Bronchial epithelial cell (primary cell): ENCODE results near the gene CELSR2. TPM values are rescaled to one million over a fixed set of nuclear protein-coding genes. Genes with fewer than 3 reads are reported as not detected.

Experiments
- DNase-seq: peaks from one replicate; pipeline ENCODE4 v3.0.0-alpha.2; 2010; ENCODE audit warnings: low read depth
- FAIRE-seq: peaks from 2 replicates; lab custom pipeline; 2011; peaks lifted over from hg19 to GRCh38; lab: Jason Lieb, UNC
- H3K27me3 ChIP-seq: 2 replicates; pipeline ENCODE4 v1.5.1; 2011; ENCODE audit warnings: low read length; ENCODE audit not compliant: control insufficient read depth, insufficient read depth
- H3K36me3 ChIP-seq: 2 replicates; pipeline ENCODE4 v1.5.1; 2011; ENCODE audit warnings: low read length; ENCODE audit not compliant: control insufficient read depth, insufficient read depth
- H3K4me3 ChIP-seq: 2 replicates; pipeline ENCODE4 v1.5.1; 2011; ENCODE audit warnings: mild to moderate bottlenecking, low read depth, low read length, control low read depth
- total RNA-seq: library from RNA; depleted of rRNA; stranded (reverse); fragments of >200 nt; gene quantifications from 2 replicates; pipeline ENCODE4 v1.2.1, GENCODE V29; 2014
- TF ChIP-seq, protein P1 (sequence below): IDR thresholded peaks from 2 replicates; pipeline ENCODE4 v1.5.1; 2011; ENCODE audit warnings: mild to moderate bottlenecking, moderate library complexity, low read length, control low read depth, inconsistent platforms; ENCODE audit not compliant: insufficient read depth, severe bottlenecking

CELSR2 gene, protein sequence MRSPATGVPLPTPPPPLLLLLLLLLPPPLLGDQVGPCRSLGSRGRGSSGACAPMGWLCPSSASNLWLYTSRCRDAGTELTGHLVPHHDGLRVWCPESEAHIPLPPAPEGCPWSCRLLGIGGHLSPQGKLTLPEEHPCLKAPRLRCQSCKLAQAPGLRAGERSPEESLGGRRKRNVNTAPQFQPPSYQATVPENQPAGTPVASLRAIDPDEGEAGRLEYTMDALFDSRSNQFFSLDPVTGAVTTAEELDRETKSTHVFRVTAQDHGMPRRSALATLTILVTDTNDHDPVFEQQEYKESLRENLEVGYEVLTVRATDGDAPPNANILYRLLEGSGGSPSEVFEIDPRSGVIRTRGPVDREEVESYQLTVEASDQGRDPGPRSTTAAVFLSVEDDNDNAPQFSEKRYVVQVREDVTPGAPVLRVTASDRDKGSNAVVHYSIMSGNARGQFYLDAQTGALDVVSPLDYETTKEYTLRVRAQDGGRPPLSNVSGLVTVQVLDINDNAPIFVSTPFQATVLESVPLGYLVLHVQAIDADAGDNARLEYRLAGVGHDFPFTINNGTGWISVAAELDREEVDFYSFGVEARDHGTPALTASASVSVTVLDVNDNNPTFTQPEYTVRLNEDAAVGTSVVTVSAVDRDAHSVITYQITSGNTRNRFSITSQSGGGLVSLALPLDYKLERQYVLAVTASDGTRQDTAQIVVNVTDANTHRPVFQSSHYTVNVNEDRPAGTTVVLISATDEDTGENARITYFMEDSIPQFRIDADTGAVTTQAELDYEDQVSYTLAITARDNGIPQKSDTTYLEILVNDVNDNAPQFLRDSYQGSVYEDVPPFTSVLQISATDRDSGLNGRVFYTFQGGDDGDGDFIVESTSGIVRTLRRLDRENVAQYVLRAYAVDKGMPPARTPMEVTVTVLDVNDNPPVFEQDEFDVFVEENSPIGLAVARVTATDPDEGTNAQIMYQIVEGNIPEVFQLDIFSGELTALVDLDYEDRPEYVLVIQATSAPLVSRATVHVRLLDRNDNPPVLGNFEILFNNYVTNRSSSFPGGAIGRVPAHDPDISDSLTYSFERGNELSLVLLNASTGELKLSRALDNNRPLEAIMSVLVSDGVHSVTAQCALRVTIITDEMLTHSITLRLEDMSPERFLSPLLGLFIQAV (N-terminal part only)
- 9.2 and 30.6 TPM in 2 replicates for total RNA-seq

DNA sequence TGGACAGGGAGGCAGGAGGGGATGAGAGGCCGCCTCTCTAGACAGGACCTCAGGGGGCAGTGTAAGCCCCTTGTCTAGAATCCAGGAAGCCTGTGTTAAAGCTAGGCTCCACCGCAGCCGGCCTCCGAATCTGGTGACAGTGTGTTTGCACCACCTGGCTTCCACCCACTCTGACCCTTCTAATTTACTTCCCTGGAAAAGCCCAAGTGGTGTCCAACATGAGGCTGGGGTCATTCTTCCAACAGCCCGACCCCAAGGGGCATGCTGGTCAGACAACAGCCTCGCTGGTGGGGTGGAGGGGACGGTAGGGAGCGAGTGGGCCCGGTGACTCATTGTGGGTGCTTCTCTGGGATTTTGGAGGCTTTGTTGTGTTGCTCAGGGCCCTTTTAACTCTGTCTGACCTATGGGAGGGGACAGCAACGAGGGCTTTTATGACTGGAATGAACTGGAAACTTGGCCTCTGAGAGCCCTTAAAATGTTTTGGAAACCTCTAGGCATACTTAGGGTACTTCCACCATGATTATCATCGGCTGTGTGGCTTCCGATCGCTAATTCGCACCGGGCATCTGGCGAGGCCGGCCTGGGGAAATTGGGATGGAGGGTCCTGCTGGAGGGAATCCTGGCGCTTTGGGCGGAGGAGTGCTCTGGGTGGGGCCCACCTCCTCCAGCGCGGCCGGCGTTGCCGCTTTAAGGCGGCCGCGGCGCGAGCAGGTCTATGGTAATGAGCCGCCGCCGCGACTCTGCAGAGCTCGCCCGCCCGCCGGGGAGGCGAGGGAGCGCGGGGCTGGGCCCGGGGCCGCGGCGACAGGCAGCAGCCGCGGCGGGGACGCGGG, at the start of gene CELSR2:
TSS of gene CELSR2 (plus strand) at position 743 of the 833 bp plus-strand sequence. CDS start 541 bp downstream, outside the sequence.
- TF ChIP-seq, protein P1, sequence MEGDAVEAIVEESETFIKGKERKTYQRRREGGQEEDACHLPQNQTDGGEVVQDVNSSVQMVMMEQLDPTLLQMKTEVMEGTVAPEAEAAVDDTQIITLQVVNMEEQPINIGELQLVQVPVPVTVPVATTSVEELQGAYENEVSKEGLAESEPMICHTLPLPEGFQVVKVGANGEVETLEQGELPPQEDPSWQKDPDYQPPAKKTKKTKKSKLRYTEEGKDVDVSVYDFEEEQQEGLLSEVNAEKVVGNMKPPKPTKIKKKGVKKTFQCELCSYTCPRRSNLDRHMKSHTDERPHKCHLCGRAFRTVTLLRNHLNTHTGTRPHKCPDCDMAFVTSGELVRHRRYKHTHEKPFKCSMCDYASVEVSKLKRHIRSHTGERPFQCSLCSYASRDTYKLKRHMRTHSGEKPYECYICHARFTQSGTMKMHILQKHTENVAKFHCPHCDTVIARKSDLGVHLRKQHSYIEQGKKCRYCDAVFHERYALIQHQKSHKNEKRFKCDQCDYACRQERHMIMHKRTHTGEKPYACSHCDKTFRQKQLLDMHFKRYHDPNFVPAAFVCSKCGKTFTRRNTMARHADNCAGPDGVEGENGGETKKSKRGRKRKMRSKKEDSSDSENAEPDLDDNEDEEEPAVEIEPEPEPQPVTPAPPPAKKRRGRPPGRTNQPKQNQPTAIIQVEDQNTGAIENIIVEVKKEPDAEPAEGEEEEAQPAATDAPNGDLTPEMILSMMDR, result no peak
- no peak for DNase-seq
- Histone ChIP-seq H3K27me3 (no peaks in the 10 kb centered on the region), H3K36me3 (peaks cover 11% of the 10 kb centered on the region), H3K4me3 (peak within 1 kb of the TSS; percentile 48)
- FAIRE-seq, result no peak

DNA sequence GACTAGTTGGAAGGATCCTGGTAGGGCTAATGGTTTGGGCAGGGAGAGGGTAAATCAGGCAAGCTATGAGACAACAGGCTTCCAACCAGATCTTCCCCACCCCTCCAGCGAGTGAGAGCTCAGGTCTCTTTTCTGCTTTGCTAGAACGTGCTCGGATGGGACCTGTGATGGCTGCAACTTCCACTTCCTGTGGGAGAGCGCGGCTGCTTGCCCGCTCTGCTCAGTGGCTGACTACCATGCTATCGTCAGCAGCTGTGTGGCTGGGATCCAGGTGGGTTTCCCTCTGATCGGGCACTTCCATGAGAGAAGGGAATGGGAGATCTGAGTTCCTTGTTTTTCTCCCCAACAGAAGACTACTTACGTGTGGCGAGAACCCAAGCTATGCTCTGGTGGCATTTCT, 49.6 kb upstream of the CELSR2 start:
- TF ChIP-seq, protein P1, result no peak
- no peaks in the 10 kb centered on the region for H3K27me3 ChIP-seq
- FAIRE-seq (no peak), DNase-seq (no peak)
- no peaks in the 10 kb centered on the region for H3K36me3 ChIP-seq
- no peak overlapping the region for H3K4me3 ChIP-seq

DNA sequence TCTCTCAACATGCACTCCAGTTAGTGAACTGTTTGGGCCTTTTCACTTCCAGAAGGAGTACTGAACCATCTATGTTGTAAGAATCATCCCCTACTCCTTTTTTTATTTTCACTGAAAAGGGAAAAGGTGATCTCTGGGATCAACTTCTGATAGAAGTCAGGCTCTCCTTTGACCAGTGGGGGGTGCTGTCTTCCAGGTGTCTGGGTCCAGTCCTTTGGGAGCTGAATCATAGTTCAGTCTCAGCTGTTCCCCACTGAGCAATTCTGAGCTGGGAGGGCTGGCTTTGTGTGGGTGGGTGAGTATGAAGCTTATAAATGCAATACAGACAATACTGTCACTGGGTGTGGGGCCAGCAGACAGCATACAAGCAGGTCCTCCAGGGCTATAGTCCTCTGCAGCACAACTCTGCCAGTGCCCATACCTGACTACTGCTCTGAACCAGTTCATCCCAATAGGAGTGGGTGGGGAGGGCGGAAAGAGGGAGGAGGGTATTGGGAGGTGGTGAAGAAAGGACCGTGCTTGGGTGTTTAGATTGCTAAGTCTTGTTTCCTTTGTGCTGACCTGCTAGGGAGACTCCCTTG, 48.1 kb upstream of the CELSR2 start:
- DNase-seq (peak; percentile 97), FAIRE-seq (peak; percentile 32)
- Histone ChIP-seq H3K4me3 (no peak overlapping the region), H3K36me3 (no peaks in the 10 kb centered on the region), H3K27me3 (no peaks in the 10 kb centered on the region)
- TF ChIP-seq, protein P1, result peak; percentile 78

DNA sequence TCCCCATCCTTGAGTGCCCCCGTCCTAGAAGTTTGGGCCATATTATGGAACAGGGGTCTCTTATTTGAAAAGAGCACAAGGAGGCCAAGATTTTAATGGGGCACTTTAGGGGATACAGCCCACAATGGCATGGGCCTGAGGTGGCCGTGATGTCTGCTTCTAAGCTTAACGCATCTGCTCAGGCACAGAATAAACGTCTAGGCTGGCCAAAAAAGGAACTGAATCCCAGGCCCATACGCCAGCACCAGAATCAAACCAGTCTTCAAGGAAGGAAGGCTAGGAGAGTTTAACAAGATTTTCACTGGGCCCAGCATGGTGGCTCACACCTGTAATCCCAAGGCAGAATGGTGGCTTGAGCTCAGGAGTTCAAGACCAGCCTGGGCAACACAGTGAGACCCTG, 44.9 kb upstream of the CELSR2 start:
- Histone ChIP-seq H3K27me3 (no peaks in the 10 kb centered on the region), H3K4me3 (no peak overlapping the region), H3K36me3 (no peaks in the 10 kb centered on the region)
- DNase-seq (no peak), FAIRE-seq (no peak)
- TF ChIP-seq, protein P1, result no peak

DNA sequence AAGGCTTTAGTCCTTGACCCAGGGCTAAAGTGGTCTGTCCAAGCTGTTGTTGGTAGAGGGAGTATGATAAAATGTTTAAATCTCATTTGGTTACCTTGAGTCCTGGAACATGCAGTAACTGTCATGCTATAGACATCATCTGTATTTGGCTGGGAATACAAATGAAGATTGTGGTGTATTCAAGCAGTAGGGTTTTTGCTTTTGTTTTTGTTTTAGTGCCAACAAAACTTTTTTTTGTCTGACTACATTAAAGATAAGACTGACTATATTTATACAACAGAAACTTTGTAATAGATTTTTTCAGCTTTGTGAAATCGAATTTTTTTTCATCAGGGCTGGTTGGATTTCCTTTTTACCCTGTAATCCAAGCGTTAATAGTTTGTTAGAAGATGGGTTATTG, 43.0 kb upstream of the CELSR2 start:
- no peak for FAIRE-seq
- no peak overlapping the region for H3K4me3 ChIP-seq
- H3K27me3 ChIP-seq, result no peaks in the 10 kb centered on the region
- TF ChIP-seq, protein P1, result no peak
- DNase-seq, result no peak
- H3K36me3 ChIP-seq, result no peaks in the 10 kb centered on the region
